Activated naive CD4-positive, alpha-beta T cell (primary cell): Measurements from ENCODE around the gene NFATC3.
"Not testable (repeated sequence)": the region's sequence is repeated elsewhere in the genome, so short reads cannot be mapped to it uniquely, and the experiment has no call there.

Experiments
- DNase-seq, 4 experiments: peaks; one replicate each; lab custom pipeline; 2025; lab: John Stamatoyannopoulos, UW

Gene NFATC3

DNA sequence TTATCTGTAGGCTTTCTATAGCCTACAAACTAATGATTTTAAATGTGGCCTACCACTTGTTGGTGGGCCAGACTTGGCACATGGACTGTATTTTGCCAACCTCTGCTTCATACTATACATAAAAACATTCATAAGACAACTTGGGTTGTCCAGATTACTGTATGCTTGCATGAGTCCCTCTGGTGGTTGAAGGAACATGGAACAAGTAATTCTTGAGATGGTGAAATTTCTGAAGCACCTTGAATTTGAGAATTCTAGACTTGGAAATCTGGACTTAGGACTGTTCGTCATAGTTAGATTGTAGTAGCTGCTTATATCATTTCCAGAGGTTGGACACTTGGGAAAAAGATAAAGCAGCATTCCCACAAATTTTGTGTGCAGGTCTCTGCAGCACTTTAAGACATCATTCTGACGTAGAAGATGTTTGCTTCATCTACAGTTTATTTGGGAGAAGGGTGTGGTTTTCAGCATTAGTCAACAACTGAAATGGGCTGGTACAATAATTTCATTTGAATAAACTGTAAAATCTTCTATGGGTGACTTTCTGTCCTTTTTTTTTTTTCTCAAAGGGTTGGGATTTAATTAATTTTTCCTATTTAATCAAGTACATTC is 31.2 kb downstream of the NFATC3 start:
- DNase-seq = no peak

DNA sequence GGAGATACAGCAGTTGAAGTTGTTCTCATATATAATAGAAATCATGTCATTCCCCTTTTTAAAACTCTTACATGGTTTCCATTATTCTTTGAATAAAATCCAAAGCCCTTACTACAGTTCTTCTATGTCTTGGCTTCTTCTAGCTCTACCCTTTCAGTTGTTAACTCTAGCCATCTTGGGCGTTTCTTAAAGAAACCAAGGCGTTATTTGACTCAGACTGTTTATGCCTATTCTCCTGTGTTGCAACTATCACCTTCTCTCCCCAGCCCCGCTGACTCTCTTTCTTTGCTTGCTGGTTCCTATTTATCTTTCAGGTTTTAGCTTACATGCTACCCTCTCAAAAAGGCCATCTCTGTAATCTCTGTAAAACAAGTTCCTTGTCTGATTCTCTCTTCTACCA is 32.7 kb downstream of the NFATC3 start:
- no peak for DNase-seq

DNA sequence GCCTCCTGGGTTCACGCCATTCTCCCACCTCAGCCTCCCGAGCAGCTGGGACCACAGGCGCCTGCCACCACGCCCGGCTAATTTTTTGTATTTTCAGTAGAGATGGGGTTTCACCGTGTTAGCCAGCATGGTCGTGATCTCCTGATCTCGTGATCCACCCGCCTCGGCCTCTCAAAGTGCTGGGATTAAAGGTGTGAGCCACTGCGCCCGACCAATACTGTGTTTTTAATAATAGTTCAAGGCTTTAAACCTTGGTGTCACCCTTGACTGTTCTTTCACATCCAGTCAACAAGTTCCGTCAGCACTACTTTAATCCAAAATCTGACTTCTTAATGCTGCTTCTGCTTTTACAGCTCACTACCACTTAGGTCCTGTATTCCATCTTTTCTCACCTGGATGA is 33.8 kb downstream of the NFATC3 start:
- not testable (repeated sequence) for DNase-seq

DNA sequence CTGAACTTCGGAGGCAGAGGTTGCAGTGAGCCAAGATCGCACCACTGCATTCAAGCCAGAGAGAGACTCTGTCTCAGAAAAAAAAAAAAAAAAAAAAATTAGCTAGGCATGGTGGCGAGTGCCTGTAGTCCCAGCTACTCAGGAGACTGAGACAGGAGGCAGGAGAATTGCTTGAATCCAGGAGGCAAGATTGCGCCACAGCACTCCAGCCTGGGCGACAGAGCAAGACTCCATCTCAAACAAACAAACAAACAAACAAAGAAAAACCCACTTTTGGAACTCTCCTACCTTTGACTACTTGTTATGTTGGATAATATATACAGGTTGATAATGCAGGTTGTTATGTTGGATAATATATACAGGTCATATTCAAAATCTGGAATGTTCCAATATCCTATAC is 35.3 kb downstream of the NFATC3 start:
- DNase-seq = not testable (repeated sequence)

DNA sequence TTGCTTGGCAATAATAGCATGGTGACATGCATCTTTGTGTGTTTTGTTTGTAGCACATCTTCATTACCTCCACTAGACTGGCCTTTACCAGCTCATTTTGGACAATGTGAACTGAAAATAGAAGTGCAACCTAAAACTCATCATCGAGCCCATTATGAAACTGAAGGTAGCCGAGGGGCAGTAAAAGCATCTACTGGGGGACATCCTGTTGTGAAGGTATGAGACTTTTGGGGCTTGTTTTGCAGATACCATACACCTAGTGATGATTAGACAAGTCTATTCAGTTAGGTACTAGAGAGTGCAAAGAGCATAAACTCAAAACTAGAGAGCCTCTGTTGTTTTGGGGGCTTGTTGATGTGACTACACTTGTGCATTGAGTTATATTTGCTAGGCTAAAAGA is 41.2 kb downstream of the NFATC3 start:
- no peak for DNase-seq

DNA sequence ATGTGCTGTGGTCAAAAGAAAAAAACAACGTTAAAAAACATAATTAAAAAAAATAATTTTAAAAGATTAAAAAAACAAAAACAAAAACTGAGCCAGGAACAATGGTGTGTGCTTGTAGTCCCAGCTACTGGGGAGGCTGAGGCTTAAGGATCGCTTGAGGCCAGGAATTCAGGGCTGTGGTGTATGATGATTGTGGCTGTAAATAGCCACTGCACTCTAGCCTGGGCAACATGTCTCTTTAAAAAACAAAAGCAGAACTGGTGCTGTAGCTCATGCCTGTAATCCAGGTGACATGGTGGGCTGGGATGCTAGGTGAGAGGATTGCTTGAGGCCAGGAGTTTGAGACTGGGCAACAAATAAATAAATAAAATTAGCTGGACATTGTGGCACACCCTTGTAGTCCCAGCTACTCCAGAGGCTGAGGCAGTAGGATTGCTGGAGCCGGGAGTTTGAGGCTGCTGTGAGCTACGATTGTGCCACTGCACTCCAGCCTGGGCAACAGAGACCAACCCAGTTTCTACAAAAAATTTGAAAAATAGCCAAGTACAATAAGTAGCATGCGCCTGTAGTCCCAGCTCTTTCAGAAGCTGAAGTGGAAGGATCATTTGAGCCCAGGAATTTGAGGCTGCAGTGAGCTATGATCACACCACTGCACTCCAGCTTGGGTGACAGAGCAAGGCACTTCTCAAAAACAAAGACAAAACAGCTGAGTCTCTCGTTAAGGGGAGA is 43.6 kb downstream of the NFATC3 start:
- DNase-seq = no peak

DNA sequence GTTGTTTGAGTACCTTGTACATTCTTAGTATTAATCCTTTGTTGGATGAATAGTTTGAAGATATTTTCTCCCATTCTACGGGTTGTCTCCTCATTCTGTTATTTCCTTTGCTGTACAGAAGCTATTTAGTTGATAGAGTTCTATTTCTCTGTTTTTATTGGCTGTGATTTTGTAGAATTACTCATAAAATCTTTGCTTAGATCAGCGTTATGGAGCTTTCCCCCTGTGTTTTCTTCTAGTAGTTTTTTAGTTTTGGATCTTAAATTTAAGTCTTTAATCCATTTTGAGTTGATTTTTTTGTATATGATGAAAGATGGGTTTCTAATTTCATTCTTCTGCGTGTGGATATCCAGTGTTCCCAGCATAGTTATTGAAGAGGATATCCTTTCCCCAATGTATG is 45.4 kb downstream of the NFATC3 start:
- DNase-seq = no peak

DNA sequence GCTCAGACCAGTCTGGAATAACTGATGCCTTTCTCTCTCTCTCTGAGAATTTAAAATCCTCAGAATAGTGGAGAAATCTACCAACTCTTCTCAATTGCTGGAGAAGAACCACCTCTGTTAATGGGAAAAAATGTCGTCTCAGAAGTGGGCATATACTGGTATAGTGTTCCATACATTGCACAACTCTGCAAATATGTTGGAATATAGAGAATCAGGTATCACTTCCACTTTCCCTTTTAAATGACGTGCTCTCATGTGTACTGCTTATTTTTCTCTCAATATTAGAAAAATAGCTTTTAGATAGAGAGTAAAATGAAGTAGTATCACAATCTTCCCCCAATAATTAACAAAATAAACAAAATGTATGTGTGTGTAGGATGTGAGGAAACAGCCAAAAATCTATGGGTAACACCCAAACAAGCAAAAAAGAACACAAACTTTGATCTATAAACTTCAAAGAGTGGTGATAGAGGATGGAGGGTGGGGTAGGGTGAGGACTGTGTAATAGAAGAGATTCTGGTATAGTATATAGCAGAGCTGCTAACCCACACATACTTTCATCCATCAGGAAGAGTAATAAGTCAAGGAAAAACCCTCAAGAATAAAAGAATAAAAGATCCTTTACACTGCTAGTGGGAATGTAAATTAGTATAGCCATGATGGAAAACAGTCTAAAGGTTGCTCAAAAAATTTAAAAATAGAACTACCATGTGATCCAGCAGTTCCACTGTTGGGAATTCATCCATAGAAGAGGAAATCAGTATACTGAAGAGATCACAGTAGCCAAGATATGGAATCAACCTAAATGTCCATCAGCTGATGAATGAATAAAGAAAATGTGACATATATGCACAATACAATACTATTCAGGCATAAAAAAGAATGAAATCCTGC is 46.9 kb downstream of the NFATC3 start:
- no peak for DNase-seq

DNA sequence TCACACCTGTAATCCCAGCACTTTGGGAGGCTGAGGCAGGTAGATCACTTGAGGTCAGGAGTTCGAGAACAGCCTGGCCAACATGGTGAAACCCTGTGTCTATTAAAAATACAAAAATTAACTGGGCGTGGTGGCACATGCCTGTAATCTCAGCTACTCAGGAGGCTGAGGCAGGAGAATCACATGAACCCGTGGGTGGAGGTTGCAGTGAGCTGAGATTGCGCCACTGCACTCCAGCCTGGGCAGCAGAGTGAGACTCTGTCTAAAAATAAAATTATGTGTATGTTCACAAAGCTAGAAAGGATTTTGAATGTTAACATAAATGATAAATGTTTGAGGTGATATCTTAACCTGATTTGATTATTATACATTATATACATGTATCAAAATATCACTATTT is 47.8 kb downstream of the NFATC3 start:
- not testable (repeated sequence) for DNase-seq

DNA sequence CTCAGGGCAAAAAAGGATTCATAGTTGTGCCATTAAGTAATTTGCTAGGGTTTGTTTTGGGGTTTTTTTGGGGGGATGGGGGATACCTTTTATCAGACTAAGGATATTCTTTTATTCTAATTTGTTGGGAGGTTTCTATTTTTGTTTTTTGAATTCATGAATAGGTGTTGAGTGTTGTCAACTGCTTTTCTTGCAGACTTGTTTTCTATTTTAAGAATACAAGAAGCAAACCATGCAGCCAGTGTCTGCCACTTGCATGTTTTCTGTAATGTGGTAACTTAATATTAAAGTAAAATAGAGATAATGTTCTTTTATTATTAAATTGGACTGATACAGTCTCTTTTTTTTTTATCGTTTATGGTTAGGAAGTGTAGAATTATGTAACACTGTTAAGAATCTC is 49.5 kb downstream of the NFATC3 start:
- DNase-seq = no peak

DNA sequence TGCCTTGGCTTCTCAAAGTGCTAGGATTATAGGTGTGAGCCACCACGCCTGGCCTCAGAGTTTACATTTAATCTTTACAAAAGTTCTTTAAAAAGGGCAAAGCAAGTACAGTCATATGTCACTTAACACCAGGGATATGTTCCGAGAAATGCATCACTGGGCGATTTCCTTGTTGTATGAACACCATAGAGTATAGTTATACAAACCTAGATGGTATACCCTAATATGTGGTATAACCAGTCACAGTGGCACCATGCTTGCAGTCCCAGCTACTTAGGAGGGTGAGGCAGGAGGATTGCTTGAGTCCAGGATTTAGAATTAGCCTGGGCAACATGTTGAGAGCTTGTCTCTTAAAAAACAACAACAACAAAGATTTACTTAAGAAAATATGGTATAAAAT is 51.3 kb downstream of the NFATC3 start:
- no peak for DNase-seq

DNA sequence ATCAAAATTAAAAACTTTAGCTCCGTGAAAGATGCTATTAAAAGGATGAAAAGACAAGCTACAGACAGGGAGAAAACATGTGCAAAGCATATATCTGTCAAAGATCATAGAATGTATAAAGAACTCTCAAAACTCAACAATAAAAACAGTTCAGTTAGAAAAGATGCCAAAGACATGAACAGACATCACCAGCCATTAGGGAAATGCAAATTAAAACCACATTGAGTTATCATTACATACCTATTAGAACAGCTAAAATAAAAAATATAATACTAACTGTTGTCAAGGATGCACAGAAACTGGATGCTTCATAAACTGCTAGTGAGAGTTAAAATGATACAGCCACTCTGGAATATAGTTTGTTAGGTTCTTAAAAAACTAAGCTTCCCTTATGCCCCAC is 58.8 kb downstream of the NFATC3 start:
- no peak for DNase-seq

DNA sequence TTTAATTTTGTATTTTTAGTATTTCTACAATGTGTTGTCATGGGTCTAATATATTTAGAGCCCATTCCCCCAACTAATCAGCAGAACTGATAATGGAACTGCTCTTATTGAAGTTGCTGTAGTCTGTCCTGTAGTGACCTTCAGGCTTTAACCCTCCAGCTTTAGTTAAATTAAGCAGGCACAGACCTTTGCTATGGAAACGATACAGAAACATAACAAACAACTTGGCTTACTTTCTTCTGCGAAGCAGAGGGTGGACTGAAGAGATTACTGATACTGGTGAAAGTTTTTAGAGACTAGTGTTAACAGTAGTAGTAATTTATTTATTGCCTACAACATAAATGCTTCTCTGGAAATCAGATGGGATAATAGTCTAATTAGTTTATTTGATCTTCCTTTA is 61.4 kb downstream of the NFATC3 start:
- no peak for DNase-seq

DNA sequence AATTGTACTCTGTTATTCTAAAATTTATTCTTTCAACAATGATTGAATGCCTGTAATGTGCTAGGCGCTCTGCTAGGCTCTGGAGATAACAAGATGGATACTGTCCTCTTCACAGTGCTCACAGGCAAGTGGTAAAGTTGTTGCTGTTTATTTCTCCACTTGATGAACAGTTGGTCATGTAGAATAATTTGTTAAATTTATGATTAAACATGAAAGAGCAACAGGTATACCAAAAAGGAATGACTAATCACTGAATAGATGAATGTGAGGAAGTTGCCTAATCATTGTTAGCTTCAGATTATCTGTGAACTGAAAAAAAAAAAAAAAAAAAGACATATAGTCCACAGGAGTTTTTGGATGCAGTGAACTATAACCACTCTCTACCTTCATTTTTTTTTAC is 62.3 kb downstream of the NFATC3 start:
- DNase-seq = no peak

DNA sequence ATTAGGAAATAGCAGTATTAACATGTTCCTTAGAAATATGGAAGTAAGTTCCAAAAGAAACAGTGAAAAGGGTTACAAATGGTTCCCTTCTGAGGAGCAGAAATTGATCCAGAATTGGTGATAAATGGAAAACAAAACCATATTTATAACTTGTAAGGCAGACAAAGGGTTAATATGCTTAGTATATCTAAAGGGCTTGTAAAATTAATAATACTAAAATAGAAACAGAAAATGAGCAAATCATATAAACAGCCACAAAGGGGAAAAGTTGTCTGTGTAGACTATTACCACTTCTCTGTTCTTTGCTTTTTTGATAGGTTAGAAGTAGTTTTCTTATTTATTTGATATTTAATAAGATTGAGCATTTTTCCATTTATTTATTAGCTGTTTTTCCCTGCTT is 64.4 kb downstream of the NFATC3 start:
- no peak for DNase-seq

DNA sequence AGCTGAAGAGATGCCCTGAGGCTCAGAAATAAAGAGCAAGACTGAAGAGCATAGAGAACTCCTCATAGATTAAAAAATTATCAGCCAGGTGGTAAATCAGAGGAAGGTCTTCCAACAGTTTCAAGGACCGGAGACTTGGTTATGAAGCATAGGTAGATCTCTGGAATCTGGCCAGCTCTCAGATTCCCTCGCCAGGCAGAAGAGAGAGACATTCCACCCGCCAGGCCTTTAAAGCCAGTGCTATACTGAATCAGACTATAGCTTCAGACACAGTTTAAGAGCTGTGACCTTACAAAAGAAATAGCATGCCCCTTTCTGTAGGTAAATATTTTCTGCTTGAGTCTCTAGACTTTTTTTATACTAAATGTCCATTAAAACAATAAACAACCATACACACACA is 70.3 kb downstream of the NFATC3 start:
- no peak for DNase-seq

DNA sequence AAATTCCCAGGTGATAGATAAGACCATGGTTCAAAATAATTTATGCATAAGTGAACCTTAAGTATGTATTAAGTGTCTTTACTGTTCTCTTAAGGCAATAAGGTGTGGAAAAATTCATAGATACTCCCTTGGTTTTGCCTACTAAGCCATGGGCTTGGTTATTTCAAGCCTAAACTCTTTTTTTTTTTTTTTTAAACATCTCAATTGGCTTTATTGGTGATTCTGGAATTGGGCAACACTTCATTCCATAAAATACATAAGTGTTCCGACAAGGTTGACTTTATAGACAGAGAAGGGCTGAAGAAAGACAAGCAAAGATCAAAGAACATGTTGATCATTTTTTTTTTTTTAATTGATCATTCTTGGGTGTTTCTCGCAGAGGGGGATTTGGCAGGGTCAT is 77.2 kb downstream of the NFATC3 start:
- DNase-seq = no peak

DNA sequence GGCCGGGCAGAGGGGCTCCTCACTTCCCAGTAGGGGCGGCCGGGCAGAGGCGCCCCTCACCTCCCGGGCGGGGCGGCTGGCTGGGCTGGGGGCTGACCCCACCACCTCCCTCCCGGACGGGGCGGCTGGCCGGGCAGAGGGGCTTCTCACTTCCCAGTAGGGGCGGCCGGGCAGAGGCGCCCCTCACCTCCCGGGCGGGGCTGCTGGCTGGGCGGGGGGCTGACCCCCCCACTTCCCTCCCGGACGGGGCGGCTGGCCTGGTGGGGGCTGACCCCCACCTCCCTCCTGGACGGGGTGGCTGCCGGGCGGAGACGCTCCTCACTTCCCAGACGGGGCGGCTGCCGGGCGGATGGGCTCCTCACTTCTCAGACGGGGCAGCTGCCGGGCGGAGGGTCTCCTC is 78.1 kb downstream of the NFATC3 start:
- not testable (repeated sequence) for DNase-seq

DNA sequence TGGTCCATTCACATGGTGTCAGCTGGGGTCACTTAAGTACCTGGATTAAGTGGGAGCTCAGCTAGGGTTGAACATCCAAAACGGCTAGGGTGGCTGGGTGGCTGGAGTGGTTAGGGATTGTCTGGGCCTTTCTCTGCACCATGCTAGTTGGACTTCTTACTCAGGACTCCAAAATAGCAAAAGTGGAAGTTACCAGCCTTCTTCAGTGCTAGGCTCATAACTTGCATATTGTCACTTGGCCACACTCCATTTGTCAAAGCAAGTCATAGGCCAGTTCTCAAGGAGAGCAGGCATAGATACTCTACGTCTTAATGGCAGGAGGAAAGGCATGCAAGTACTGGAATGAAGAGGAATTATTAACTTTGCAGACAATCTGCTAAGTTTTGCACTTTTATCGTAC is 81.1 kb downstream of the NFATC3 start:
- no peak for DNase-seq

DNA sequence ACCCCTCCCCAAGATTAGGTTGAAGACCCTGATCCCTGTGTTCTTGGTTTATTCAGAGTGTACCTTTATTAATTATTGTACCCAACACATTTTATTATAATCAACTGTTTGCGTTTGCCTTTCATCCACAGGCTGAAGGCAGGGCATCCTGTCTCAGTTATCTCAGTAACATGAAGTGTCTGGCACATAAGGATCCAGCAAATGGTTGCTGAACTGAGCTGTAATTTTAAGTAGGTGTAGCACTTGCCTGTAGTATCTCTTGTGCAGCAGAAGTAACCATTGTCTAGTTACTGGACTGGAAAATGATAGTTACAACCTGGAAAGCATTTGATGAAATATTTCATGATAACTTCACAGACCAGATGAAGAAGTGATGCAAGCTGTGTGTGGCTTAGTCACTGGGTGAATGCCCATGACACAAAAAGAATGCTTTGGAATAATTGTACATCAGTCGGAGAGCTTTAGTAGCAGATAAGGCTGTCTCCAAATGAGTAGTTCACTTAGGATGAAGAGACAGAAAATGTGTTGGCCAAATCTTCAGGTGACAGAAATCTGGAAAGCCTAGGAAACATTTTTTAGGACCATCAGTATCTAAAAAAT is 94.1 kb downstream of the NFATC3 start:
- DNase-seq = no peak

DNA sequence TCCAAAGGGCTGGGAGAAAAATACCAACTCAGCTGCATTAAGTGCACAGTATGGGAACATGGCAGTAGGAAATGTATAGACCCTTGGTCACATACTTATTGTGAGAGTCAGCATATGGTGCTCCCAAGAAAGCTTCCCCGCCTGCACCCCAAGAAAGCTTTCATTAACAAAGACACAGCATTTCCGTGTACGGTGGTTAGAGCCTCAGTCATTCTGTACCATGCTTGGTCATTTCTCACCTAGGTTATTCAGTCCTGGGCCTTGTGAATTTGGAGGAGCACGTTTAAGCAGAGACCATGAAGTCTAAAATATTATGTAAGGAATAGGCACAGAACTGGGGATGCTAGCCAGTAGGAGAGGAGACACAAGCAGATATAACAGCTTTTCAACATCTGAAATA is 94.7 kb downstream of the NFATC3 start:
- DNase-seq = no peak

DNA sequence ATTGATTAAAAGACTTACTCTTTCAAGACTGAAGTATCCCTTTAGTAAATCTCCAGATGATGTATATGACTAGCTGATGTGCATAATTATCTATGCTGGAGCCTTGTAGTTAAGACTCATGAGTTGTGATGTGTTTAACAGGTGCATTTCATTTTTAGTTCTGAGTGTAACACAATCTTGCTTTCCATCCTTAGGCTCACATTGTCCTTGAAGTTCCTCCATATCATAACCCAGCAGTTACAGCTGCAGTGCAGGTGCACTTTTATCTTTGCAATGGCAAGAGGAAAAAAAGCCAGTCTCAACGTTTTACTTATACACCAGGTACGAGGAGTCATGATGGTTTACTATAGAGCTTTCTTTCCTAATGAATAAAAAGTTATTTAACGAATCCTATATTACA is 97.9 kb downstream of the NFATC3 start:
- no peak for DNase-seq

DNA sequence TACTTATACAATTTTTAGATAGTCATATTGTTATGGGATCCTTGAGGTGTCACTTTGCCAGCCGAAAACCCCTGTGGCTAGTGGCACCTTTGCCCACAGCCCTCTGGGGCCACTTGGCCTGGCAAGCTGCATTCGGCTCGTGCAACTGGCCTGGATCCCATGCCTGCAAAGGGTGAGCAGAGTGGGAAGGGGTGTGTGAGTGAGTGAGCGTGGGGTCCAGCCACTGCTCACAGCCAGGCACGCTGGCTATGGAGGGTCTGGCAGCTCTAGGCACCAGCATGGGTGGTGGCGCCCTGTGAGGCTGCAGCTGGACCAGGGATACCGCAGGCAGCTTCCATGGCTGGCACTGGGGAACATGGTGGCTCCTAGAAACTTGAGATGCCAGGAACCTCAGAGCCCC is 101.7 kb downstream of the NFATC3 start:
- DNase-seq = no peak
